Measurements from ENCODE around the gene ZFYVE16. TPM values are rescaled to one million over a fixed set of nuclear protein-coding genes. Genes with fewer than 3 reads are reported as not detected.

ZFYVE16 gene
- polyA plus RNA-seq, 2 of the 4 experiments (the other 2 are of a cell fraction) = 16.4 to 26.2 TPM

DNA sequence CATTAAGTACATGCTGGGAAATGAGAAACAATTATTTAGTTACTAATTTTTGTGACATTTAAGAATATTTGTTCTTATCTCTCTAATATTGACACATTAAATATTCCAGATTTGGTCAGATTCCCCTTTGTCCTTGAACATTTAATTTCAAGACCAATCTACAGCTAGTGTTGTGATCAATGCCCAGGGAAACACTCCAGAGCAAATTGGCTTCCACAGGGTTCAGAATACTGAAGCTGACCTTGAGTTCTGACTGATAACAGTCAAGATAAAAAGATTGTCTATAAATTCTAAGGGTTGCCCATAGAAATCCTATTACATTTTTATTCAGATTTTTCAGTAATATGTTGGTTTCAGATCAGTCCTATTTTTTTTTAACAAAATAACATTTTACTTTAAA is 31.3 kb downstream of the ZFYVE16 start:
- no peak for ATAC-seq
- no peaks in the 10 kb centered on the region for H3K4me1 ChIP-seq
- no peak overlapping the region for H3K27ac ChIP-seq
- POLR2A ChIA-PET = no interaction called here
- no peak overlapping the region for H3K4me3 ChIP-seq
- H3K4me2 ChIP-seq = no peak overlapping the region
- FAIRE-seq = no peak
- CTCF ChIA-PET = no interaction called here
- no peaks in the 10 kb centered on the region for H3K9me3 ChIP-seq
- TF ChIP-seq MYC (IDR thresholded peaks at IDR 0.05; ENCODE audit: borderline replicate concordance, low read length) = no peak
- DNase-seq (ENCODE audit: low read depth in 1 of 2, low spot score in 1 of 2) = no peak

DNA sequence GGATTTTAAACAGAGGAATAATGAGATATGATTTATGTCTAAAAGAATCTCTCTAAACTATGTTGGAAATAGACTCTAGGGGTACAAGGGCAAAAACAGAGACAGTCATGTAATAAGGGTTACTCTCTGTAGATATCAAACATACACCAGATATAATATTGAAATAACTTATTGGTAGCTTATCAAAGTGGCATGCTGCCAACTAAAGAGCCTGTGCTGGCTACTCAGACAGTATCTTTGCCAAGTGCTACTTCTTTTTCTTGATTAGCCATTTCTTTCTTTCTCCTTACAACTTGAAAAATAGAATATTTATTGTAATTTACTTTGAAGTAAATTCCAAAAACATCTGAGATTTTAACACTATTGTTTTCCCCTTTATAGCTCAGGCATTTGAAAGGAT is 34.9 kb downstream of the ZFYVE16 start:
- CTCF ChIA-PET = no interaction called here
- DNase-seq (ENCODE audit: low read depth in 1 of 2, low spot score in 1 of 2) (no peak), ATAC-seq (no peak), FAIRE-seq (no peak)
- Histone ChIP-seq H3K4me1 (no peaks in the 10 kb centered on the region), H3K4me3 (no peak overlapping the region), H3K27ac (no peak overlapping the region), H3K9me3 (no peaks in the 10 kb centered on the region), H3K4me2 (no peak overlapping the region)
- POLR2A ChIA-PET = no interaction called here
- no peak for TF ChIP-seq JUNB (IDR thresholded peaks at IDR 0.05)
- TF ChIP-seq GATA3 (IDR thresholded peaks at IDR 0.05; ENCODE audit: borderline replicate concordance) = no peak
- no peak for TF ChIP-seq MAZ (IDR thresholded peaks at IDR 0.05; ENCODE audit: borderline replicate concordance, low read depth, low read length)
- no peak for TF ChIP-seq HOXB13 (CRISPR knock-in tag; IDR thresholded peaks at IDR 0.05; ENCODE audit: low read depth)
- TF ChIP-seq MAFK (IDR thresholded peaks at IDR 0.05; ENCODE audit: partially characterized antibody) = no peak
- no peak for TF ChIP-seq FOXS1 (CRISPR knock-in tag; IDR thresholded peaks at IDR 0.05)
- no peak for TF ChIP-seq CEBPB (IDR thresholded peaks at IDR 0.05)
- TF ChIP-seq KDM1A (IDR thresholded peaks at IDR 0.05; ENCODE audit: low read depth) = no peak
- no peak for TF ChIP-seq EHMT2 (IDR thresholded peaks at IDR 0.05; ENCODE audit: low read depth)
- no peak for TF ChIP-seq CBX2 (IDR thresholded peaks at IDR 0.05; ENCODE audit: borderline replicate concordance, low read depth)
- TF ChIP-seq ZNF302 (CRISPR knock-in tag; IDR thresholded peaks at IDR 0.05) = no peak

DNA sequence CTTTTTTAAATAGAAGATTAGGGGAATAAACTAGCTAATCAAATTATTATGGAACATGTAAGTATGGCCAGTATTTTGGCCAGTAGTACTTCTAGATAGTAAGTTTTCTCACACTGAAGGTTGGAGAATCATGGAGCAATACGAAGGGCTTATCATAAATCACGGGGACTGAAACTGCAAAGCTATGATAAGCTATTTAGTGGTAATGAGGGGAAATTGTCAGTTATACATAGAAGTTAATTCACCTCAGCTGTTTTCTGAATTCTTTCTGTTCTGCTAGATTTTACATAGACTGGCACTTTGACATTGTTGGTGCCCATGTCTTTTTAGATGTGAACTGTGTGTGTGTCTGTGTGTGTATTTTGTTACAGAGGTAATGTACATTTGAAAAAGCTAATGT is 45.5 kb downstream of the ZFYVE16 start:
- no peak overlapping the region for H3K27ac ChIP-seq
- TF ChIP-seq, protein P1, sequence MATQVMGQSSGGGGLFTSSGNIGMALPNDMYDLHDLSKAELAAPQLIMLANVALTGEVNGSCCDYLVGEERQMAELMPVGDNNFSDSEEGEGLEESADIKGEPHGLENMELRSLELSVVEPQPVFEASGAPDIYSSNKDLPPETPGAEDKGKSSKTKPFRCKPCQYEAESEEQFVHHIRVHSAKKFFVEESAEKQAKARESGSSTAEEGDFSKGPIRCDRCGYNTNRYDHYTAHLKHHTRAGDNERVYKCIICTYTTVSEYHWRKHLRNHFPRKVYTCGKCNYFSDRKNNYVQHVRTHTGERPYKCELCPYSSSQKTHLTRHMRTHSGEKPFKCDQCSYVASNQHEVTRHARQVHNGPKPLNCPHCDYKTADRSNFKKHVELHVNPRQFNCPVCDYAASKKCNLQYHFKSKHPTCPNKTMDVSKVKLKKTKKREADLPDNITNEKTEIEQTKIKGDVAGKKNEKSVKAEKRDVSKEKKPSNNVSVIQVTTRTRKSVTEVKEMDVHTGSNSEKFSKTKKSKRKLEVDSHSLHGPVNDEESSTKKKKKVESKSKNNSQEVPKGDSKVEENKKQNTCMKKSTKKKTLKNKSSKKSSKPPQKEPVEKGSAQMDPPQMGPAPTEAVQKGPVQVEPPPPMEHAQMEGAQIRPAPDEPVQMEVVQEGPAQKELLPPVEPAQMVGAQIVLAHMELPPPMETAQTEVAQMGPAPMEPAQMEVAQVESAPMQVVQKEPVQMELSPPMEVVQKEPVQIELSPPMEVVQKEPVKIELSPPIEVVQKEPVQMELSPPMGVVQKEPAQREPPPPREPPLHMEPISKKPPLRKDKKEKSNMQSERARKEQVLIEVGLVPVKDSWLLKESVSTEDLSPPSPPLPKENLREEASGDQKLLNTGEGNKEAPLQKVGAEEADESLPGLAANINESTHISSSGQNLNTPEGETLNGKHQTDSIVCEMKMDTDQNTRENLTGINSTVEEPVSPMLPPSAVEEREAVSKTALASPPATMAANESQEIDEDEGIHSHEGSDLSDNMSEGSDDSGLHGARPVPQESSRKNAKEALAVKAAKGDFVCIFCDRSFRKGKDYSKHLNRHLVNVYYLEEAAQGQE (IDR thresholded peaks at IDR 0.05) = no peak
- TF ChIP-seq NFE2L2 (conservative IDR thresholded peaks at IDR 0.05; ENCODE audit: low read length) = no peak
- no peak for ATAC-seq
- FAIRE-seq = no peak
- H3K4me3 ChIP-seq = no peak overlapping the region
- WGBS (ENCODE audit: missing lambda C conversion rate) = 92% methylated on average over 2 of the region's 2 CpGs
- no peaks in the 10 kb centered on the region for H3K4me1 ChIP-seq
- DNase-seq (ENCODE audit: low read depth in 1 of 2, low spot score in 1 of 2) = no peak
- no peaks in the 10 kb centered on the region for H3K9me3 ChIP-seq
- POLR2A ChIA-PET = no interaction called here
- CTCF ChIA-PET = interaction anchor here (1.1 kb wide), 1 partner anchor 370 kb away, joined by 4 read pairs; no protein-coding TSS in a partner anchor
- H3K4me2 ChIP-seq = no peak overlapping the region

DNA sequence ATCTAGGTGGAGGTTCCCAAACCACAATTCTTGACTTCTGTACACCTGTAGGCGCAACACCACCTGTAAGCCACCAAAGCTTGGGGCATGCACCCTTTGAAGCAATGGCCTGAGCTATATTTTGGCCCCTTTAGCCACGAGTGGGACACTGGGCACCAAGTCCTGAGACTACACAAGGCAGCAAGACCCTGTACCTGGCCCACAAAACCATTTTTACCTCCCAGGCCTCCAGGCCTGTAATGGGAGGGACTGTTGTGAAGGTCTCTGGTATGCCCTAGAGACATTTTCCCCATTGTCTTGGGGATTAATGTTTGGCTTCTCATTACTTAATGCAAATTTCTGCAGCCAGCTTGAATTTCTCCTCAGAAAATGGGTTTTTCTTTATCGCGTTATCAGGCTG is 55.4 kb downstream of the ZFYVE16 start:
- no peak overlapping the region for H3K4me3 ChIP-seq
- TF ChIP-seq ZFP36 (IDR thresholded peaks at IDR 0.05; ENCODE audit: borderline replicate concordance, partially characterized antibody) (peak; percentile 77), CBX2 (IDR thresholded peaks at IDR 0.05; ENCODE audit: borderline replicate concordance, low read depth) (no peak)
- DNase-seq (ENCODE audit: low read depth in 1 of 2, low spot score in 1 of 2) = no peak
- FAIRE-seq = no peak
- peaks cover 14% of the 10 kb centered on the region for H3K4me1 ChIP-seq
- ATAC-seq = no peak
- H3K9me3 ChIP-seq = peaks cover 15% of the 10 kb centered on the region
- CTCF ChIA-PET = interaction anchor here (1.5 kb wide), 1 partner anchor 18 kb away, joined by 5 read pairs; no protein-coding TSS in a partner anchor
- WGBS (ENCODE audit: missing lambda C conversion rate) = 90% methylated on average over 4 of the region's 4 CpGs
- H3K4me2 ChIP-seq = no peak overlapping the region
- POLR2A ChIA-PET = no interaction called here
- no peak overlapping the region for H3K27ac ChIP-seq
